Measurements from ENCODE around the gene C1QTNF2.

- TF ChIP-seq CTCF (conservative IDR thresholded peaks at IDR 0.05): no peak
- no peak for TF ChIP-seq EZH2 (IDR thresholded peaks at IDR 0.05; ENCODE audit: low read depth)
These were observed 10.6 kb downstream of the C1QTNF2 start for GRCh38 chr5:160359816-160360215.
